HEK293 (cell line): ENCODE data around the gene SPINT2.

Source experiments
- CTCF ChIA-PET: fragments of 350-600 bp; formaldehyde crosslinking; extraction: SDS; loops from one replicate; lab custom pipeline; 2021; ENCODE audit warnings: antibody characterized with exemption; lab: Yijun Ruan, JAX
- POLR2A ChIA-PET: fragments of 300-600 bp; formaldehyde crosslinking; extraction: SDS; loops from one replicate; lab custom pipeline; 2020; ENCODE audit warnings: antibody characterized with exemption, inconsistent platforms; lab: Yijun Ruan, JAX
- H3K27ac ChIP-seq: fragments of 200-500 bp; sonication (Bioruptor generic); 2 replicates; pipeline ENCODE4 v1.5.1; 2014; ENCODE audit warnings: low read depth, low read length, control low read depth, inconsistent platforms; ENCODE audit errors: extremely low read depth
- H3K36me3 ChIP-seq, 2 experiments: fragments of 200-500 bp in 1 of 2; sonication (Bioruptor generic) in 1 of 2; 1 replicate in 1 of 2; 2 replicates in 1 of 2; pipeline ENCODE4 v1.5.1; 2014 to 2017; ENCODE audit warnings: inconsistent platforms in 2 of 2, low read length in 2 of 2; ENCODE audit not compliant: control insufficient read depth in 2 of 2, insufficient read depth in 1 of 2
- H3K4me1 ChIP-seq: fragments of 200-500 bp; sonication (Bioruptor generic); 2 replicates; pipeline ENCODE4 v1.5.1; 2014; ENCODE audit warnings: mild to moderate bottlenecking, low read length, inconsistent platforms; ENCODE audit not compliant: control insufficient read depth, insufficient read depth
- H3K4me3 ChIP-seq: 2 replicates; pipeline ENCODE4 v1.5.1; 2011; ENCODE audit warnings: low read depth, mild to moderate bottlenecking, control low read depth, low read length, moderate library complexity
- H3K9me3 ChIP-seq: fragments of 200-500 bp; sonication (Bioruptor generic); 2 replicates; pipeline ENCODE4 v1.5.1; 2014; ENCODE audit warnings: low read depth, low read length, inconsistent platforms; ENCODE audit not compliant: control insufficient read depth, insufficient read depth
- GLIS1 ChIP-seq: fragments of 450-650 bp; formaldehyde crosslinking; IDR thresholded peaks from 2 replicates; pipeline ENCODE4 v1.5.1; 2016; ENCODE audit warnings: missing biosample characterization, missing genetic modification characterization
- GLIS2 ChIP-seq: fragments of 450-650 bp; formaldehyde crosslinking; IDR thresholded peaks from 2 replicates; pipeline ENCODE4 v1.5.1; 2016; ENCODE audit warnings: missing biosample characterization, missing genetic modification characterization
- SCRT1 ChIP-seq: fragments of 450-650 bp; formaldehyde crosslinking; IDR thresholded peaks from 2 replicates; pipeline ENCODE4 v1.5.1; 2016; ENCODE audit warnings: missing biosample characterization, missing genetic modification characterization, borderline replicate concordance
- SCRT2 ChIP-seq: fragments of 450-650 bp; formaldehyde crosslinking; IDR thresholded peaks from 2 replicates; pipeline ENCODE4 v1.5.1; 2016; ENCODE audit warnings: missing biosample characterization, missing genetic modification characterization
- SP3 ChIP-seq: fragments of 450-650 bp; formaldehyde crosslinking; IDR thresholded peaks from 2 replicates; pipeline ENCODE4 v1.5.1; 2016; ENCODE audit warnings: missing biosample characterization, missing genetic modification characterization
- WT1 ChIP-seq: fragments of 450-650 bp; formaldehyde crosslinking; IDR thresholded peaks from 2 replicates; pipeline ENCODE4 v1.5.1; 2016; ENCODE audit warnings: missing biosample characterization, missing genetic modification characterization
- ZBTB11 ChIP-seq: fragments of 450-650 bp; formaldehyde crosslinking; conservative IDR thresholded peaks from 2 replicates; pipeline ENCODE4 v1.5.1; 2016; ENCODE audit warnings: low read depth, missing biosample characterization, missing genetic modification characterization
- ZBTB17 ChIP-seq: fragments of 450-650 bp; formaldehyde crosslinking; IDR thresholded peaks from 2 replicates; pipeline ENCODE4 v1.5.1; 2016; ENCODE audit warnings: missing biosample characterization, missing genetic modification characterization
- ZNF10 ChIP-seq: fragments of 450-650 bp; formaldehyde crosslinking; IDR thresholded peaks from 2 replicates; pipeline ENCODE4 v1.5.1; 2017; ENCODE audit warnings: missing biosample characterization, missing genetic modification characterization
- ZNF112 ChIP-seq: fragments of 450-650 bp; formaldehyde crosslinking; IDR thresholded peaks from 2 replicates; pipeline ENCODE4 v1.5.0; 2017; ENCODE audit warnings: missing biosample characterization, missing genetic modification characterization
- ZNF202 ChIP-seq: fragments of 450-650 bp; formaldehyde crosslinking; IDR thresholded peaks from 2 replicates; pipeline ENCODE4 v1.5.1; 2016; ENCODE audit warnings: missing biosample characterization, missing genetic modification characterization, borderline replicate concordance
- ZNF549 ChIP-seq: fragments of 450-650 bp; IDR thresholded peaks from 2 replicates; pipeline ENCODE4 v1.5.1; 2018; ENCODE audit warnings: missing biosample characterization, missing genetic modification characterization, mild to moderate bottlenecking, inconsistent platforms, moderate library complexity
- ZNF561 ChIP-seq: fragments of 450-650 bp; IDR thresholded peaks from 2 replicates; pipeline ENCODE4 v1.5.1; 2018; ENCODE audit warnings: missing biosample characterization, missing genetic modification characterization, borderline replicate concordance
- ZNF768 ChIP-seq: fragments of 450-650 bp; formaldehyde crosslinking; IDR thresholded peaks from 2 replicates; pipeline ENCODE4 v1.5.1; 2018; ENCODE audit warnings: missing biosample characterization, mild to moderate bottlenecking, missing genetic modification characterization
- ZNF777 ChIP-seq: fragments of 450-650 bp; formaldehyde crosslinking; IDR thresholded peaks from 2 replicates; pipeline ENCODE4 v1.5.1; 2017; ENCODE audit warnings: missing biosample characterization, missing genetic modification characterization, borderline replicate concordance
- ZNF785 ChIP-seq: fragments of 450-650 bp; formaldehyde crosslinking; IDR thresholded peaks from 2 replicates; pipeline ENCODE4 v1.5.1; 2016; ENCODE audit warnings: missing biosample characterization, missing genetic modification characterization
- ZSCAN18 ChIP-seq: fragments of 450-650 bp; formaldehyde crosslinking; IDR thresholded peaks from 2 replicates; pipeline ENCODE4 v1.5.1; 2016; ENCODE audit warnings: missing biosample characterization, missing genetic modification characterization
- ZSCAN30 ChIP-seq: fragments of 450-650 bp; IDR thresholded peaks from 2 replicates; pipeline ENCODE4 v1.5.1; 2018; ENCODE audit warnings: missing biosample characterization, mild to moderate bottlenecking, missing genetic modification characterization, moderate library complexity
- TF ChIP-seq, protein P1 (sequence below): fragments of 450-650 bp; formaldehyde crosslinking; IDR thresholded peaks from 2 replicates; pipeline ENCODE4 v1.5.1; 2016; ENCODE audit warnings: missing biosample characterization, missing genetic modification characterization, low read depth
- TF ChIP-seq, protein P2 (sequence below): fragments of 450-650 bp; IDR thresholded peaks from 2 replicates; pipeline ENCODE4 v1.5.1; 2018; ENCODE audit warnings: missing biosample characterization, missing genetic modification characterization
- TF ChIP-seq, protein P3 (sequence below): fragments of 450-650 bp; formaldehyde crosslinking; IDR thresholded peaks from 2 replicates; pipeline ENCODE4 v1.5.1; 2016; ENCODE audit warnings: missing biosample characterization, missing genetic modification characterization, borderline replicate concordance

SPINT2 gene

GRCh38 chr19:38266981-38267597 lies 2.7 kb downstream of the SPINT2 start (continued):
- TF ChIP-seq, protein P1, sequence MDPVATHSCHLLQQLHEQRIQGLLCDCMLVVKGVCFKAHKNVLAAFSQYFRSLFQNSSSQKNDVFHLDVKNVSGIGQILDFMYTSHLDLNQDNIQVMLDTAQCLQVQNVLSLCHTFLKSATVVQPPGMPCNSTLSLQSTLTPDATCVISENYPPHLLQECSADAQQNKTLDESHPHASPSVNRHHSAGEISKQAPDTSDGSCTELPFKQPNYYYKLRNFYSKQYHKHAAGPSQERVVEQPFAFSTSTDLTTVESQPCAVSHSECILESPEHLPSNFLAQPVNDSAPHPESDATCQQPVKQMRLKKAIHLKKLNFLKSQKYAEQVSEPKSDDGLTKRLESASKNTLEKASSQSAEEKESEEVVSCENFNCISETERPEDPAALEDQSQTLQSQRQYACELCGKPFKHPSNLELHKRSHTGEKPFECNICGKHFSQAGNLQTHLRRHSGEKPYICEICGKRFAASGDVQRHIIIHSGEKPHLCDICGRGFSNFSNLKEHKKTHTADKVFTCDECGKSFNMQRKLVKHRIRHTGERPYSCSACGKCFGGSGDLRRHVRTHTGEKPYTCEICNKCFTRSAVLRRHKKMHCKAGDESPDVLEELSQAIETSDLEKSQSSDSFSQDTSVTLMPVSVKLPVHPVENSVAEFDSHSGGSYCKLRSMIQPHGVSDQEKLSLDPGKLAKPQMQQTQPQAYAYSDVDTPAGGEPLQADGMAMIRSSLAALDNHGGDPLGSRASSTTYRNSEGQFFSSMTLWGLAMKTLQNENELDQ (tag by site-specific recombination): no peak
- TF ChIP-seq SP3 (0 out of 2 replicates have a peak, but pooled peaks have one; percentile 35), WT1 (tag by site-specific recombination) (peak; percentile 79), ZSCAN18 (no peak), ZNF777 (tag by site-specific recombination) (no peak), ZNF202 (no peak), ZNF768 (no peak)

- ChIA-PET POLR2A (interaction anchor here (1.0 to 4.7 kb wide), 3 partner anchors 8 to 120 kb away, joined by 6 to 26 read pairs (median 11); partner anchors contain the start of genes CATSPERG, GGN and SPRED3), CTCF (interaction anchor here (0.6 to 8.8 kb wide), 8 partner anchors 13 to 944 kb away, joined by 3 to 48 read pairs (median 5); partner anchors contain the start of genes FAM98C and PPP1R14A)
- no peak overlapping the region for H3K4me3 ChIP-seq
- peak overlapping the region; percentile 78 for H3K27ac ChIP-seq
- H3K36me3 ChIP-seq: no peaks in the 10 kb centered on the region; a peak in 1 of 3 replicates
- peaks cover 59% of the 10 kb centered on the region for H3K4me1 ChIP-seq
- H3K9me3 ChIP-seq: no peaks in the 10 kb centered on the region
- no peak for TF ChIP-seq ZBTB17 (tag by site-specific recombination)
- TF ChIP-seq, protein P2, sequence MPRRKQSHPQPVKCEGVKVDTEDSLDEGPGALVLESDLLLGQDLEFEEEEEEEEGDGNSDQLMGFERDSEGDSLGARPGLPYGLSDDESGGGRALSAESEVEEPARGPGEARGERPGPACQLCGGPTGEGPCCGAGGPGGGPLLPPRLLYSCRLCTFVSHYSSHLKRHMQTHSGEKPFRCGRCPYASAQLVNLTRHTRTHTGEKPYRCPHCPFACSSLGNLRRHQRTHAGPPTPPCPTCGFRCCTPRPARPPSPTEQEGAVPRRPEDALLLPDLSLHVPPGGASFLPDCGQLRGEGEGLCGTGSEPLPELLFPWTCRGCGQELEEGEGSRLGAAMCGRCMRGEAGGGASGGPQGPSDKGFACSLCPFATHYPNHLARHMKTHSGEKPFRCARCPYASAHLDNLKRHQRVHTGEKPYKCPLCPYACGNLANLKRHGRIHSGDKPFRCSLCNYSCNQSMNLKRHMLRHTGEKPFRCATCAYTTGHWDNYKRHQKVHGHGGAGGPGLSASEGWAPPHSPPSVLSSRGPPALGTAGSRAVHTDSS (tag by site-specific recombination): no peak
- TF ChIP-seq GLIS2: peak; percentile 22
- TF ChIP-seq ZNF10 (tag by site-specific recombination): no peak
- no peak for TF ChIP-seq ZNF549
- TF ChIP-seq ZBTB11: no peak
- TF ChIP-seq SCRT2 (tag by site-specific recombination): no peak
- TF ChIP-seq ZNF112 (tag by site-specific recombination): no peak
- TF ChIP-seq SCRT1 (tag by site-specific recombination): no peak
- TF ChIP-seq, protein P3, sequence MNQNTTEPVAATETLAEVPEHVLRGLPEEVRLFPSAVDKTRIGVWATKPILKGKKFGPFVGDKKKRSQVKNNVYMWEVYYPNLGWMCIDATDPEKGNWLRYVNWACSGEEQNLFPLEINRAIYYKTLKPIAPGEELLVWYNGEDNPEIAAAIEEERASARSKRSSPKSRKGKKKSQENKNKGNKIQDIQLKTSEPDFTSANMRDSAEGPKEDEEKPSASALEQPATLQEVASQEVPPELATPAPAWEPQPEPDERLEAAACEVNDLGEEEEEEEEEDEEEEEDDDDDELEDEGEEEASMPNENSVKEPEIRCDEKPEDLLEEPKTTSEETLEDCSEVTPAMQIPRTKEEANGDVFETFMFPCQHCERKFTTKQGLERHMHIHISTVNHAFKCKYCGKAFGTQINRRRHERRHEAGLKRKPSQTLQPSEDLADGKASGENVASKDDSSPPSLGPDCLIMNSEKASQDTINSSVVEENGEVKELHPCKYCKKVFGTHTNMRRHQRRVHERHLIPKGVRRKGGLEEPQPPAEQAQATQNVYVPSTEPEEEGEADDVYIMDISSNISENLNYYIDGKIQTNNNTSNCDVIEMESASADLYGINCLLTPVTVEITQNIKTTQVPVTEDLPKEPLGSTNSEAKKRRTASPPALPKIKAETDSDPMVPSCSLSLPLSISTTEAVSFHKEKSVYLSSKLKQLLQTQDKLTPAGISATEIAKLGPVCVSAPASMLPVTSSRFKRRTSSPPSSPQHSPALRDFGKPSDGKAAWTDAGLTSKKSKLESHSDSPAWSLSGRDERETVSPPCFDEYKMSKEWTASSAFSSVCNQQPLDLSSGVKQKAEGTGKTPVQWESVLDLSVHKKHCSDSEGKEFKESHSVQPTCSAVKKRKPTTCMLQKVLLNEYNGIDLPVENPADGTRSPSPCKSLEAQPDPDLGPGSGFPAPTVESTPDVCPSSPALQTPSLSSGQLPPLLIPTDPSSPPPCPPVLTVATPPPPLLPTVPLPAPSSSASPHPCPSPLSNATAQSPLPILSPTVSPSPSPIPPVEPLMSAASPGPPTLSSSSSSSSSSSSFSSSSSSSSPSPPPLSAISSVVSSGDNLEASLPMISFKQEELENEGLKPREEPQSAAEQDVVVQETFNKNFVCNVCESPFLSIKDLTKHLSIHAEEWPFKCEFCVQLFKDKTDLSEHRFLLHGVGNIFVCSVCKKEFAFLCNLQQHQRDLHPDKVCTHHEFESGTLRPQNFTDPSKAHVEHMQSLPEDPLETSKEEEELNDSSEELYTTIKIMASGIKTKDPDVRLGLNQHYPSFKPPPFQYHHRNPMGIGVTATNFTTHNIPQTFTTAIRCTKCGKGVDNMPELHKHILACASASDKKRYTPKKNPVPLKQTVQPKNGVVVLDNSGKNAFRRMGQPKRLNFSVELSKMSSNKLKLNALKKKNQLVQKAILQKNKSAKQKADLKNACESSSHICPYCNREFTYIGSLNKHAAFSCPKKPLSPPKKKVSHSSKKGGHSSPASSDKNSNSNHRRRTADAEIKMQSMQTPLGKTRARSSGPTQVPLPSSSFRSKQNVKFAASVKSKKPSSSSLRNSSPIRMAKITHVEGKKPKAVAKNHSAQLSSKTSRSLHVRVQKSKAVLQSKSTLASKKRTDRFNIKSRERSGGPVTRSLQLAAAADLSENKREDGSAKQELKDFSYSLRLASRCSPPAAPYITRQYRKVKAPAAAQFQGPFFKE (tag by site-specific recombination): no peak
- no peak for TF ChIP-seq ZSCAN30 (tag by site-specific recombination)
- TF ChIP-seq ZNF561 (tag by site-specific recombination): no peak
- TF ChIP-seq GLIS1: peak; percentile 97
- no peak for TF ChIP-seq ZNF785 (tag by site-specific recombination)
Measured at GRCh38 chr19:38267761-38268483, 3.5 kb downstream of the SPINT2 start.
